Lower leg skin (tissue), 3 donors: ENCODE data around the gene FGFBP3.

Experiments
- CTCF ChIP-seq, 3 donors: fragments of 450-650 bp; IDR thresholded peaks; one replicate each; pipeline ENCODE4 v1.5.1; 2016; ENCODE audit warnings: antibody characterized with exemption in 3 of 3, mild to moderate bottlenecking in 3 of 3, moderate library complexity in 2 of 3
- POLR2A ChIP-seq, 2 donors: fragments of 450-650 bp; IDR thresholded peaks; one replicate each; pipeline ENCODE4 v1.6.1; 2016 to 2017; ENCODE audit warnings: antibody characterized with exemption in 2 of 2, mild to moderate bottlenecking in 1 of 2, moderate library complexity in 1 of 2

DNA sequence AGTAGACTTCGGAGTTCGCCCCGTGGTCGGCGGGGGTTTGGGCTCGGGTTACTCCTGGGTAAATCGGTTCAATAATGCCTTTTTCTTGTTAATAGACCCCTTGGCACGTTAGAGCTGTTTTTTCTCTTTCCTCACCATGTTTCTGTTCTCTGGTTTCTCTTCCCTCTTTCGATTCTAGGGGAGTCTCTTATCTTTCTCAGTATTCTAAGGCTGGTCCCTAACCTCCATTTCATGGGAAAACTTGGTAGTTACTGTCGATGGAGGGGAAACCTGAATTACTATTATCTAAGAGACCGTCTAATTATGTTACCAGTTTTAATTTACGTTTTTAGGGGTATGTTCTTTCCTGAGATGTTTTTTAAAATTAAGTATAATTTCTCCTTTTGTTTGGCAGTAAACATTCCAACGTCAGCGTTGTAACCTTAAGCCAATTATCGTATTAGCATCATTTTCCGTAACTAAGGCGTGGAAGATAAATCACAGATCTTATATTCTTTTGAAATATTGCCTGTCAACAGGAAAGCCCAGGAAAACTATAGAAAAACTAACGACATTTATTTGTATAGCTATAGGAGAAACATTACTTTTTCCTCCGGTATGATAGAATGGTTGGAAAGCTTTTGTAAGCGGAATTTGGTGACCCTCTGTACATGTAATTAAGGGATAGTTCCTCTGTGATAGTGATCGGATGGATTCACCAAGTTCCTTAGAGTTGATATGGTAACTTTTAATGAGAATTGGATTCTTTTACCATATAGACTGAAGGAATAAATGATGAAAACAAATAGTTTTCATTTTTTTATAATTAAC is 15.1 kb upstream of the FGFBP3 start:
- TF ChIP-seq CTCF (IDR thresholded peaks at IDR 0.05), result no peak
- no peak for TF ChIP-seq POLR2A (IDR thresholded peaks at IDR 0.05)
